CD8-positive, alpha-beta memory T cell (primary cell): ENCODE results near the gene PDGFB. TPM values are rescaled to one million over a fixed set of nuclear protein-coding genes. Genes with fewer than 3 reads are reported as not detected.

ENCODE experiments used
- CTCF ChIA-PET: fragments of 350-600 bp; sonication (Branson Sonifier 250); formaldehyde crosslinking; loops from one replicate; lab custom pipeline; 2021; ENCODE audit warnings: antibody characterized with exemption; lab: Charles Lee
- POLR2A ChIA-PET: fragments of 350-600 bp; sonication (Branson Sonifier 250); formaldehyde crosslinking; loops from one replicate; lab custom pipeline; 2021; ENCODE audit warnings: antibody characterized with exemption; lab: Charles Lee
- DNase-seq, 5 donors: peaks; one replicate each; pipeline versions ENCODE4 v3.0.0 to v3.0.0-alpha.2; 2020 to 2022; ENCODE audit warnings: mixed read lengths in 1 of 5
- H3K27ac ChIP-seq: one replicate; pipeline ENCODE4 v1.7.0; 2013; ENCODE audit warnings: low read depth, mild to moderate bottlenecking, low read length, moderate library complexity
- H3K27me3 ChIP-seq: 2 replicates; pipeline ENCODE4 v1.7.0; 2013; ENCODE audit warnings: low read length, mild to moderate bottlenecking; ENCODE audit not compliant: insufficient read depth, poor library complexity, severe bottlenecking
- H3K36me3 ChIP-seq: 2 replicates; pipeline ENCODE4 v1.7.0; 2013; ENCODE audit warnings: mild to moderate bottlenecking, low read length, moderate library complexity; ENCODE audit not compliant: insufficient read depth
- H3K4me1 ChIP-seq: 2 replicates; pipeline ENCODE4 v1.7.0; 2013; ENCODE audit warnings: mild to moderate bottlenecking, low read length, moderate library complexity; ENCODE audit not compliant: insufficient read depth
- H3K4me3 ChIP-seq: 2 replicates; pipeline ENCODE4 v1.7.0; 2013; ENCODE audit warnings: mild to moderate bottlenecking, low read length
- H3K9me3 ChIP-seq: 2 replicates; pipeline ENCODE4 v1.7.0; 2013; ENCODE audit warnings: mild to moderate bottlenecking, low read length
- H3K27ac Mint-ChIP-seq, 8 donors: one replicate each; pipeline ENCODE4 v1.8.0; 2020 to 2021; ENCODE audit warnings: mixed read lengths in 8 of 8, mild to moderate bottlenecking in 6 of 8, inconsistent platforms in 3 of 8, moderate library complexity in 3 of 8
- H3K27me3 Mint-ChIP-seq, 2 donors: one replicate each; pipeline ENCODE4 v1.8.0; 2020 to 2021; ENCODE audit warnings: mixed read lengths in 2 of 2, mild to moderate bottlenecking in 1 of 2, moderate library complexity in 1 of 2
- H3K36me3 Mint-ChIP-seq, 3 donors: one replicate each; pipeline ENCODE4 v1.8.0; 2020 to 2021; ENCODE audit warnings: mixed read lengths in 3 of 3, inconsistent platforms in 1 of 3, mild to moderate bottlenecking in 1 of 3
- H3K4me1 Mint-ChIP-seq, 3 donors: one replicate each; pipeline ENCODE4 v1.8.0; 2020 to 2021; ENCODE audit warnings: mixed read lengths in 3 of 3, inconsistent platforms in 1 of 3, mild to moderate bottlenecking in 1 of 3
- H3K4me3 Mint-ChIP-seq, 7 donors: one replicate each; pipeline ENCODE4 v1.8.0; 2020 to 2021; ENCODE audit warnings: mixed read lengths in 7 of 7, mild to moderate bottlenecking in 6 of 7, moderate library complexity in 4 of 7, inconsistent platforms in 2 of 7
- H3K9me3 Mint-ChIP-seq, 5 donors: one replicate each; pipeline ENCODE4 v1.8.0; 2020 to 2022; ENCODE audit warnings: mixed read lengths in 5 of 5, mild to moderate bottlenecking in 3 of 5, moderate library complexity in 2 of 5, inconsistent platforms in 1 of 5
- polyA plus RNA-seq: library from polyadenylated mRNA; unstranded; fragments of 300-500 nt; fragmentation: Illumina TruSeq; gene quantifications from one replicate; pipeline ENCODE4 v1.2.3, GENCODE V29; 2021
- total RNA-seq, 2 experiments: library from RNA; stranded (reverse); gene quantifications; one replicate each; pipeline ENCODE4 v1.2.3, GENCODE V29; 2021

PDGFB gene
- total and polyA plus RNA-seq, 3 experiments from 2014 or later = 2.3 to 18.2 (median 3.0) TPM

GRCh38 chr22:39266398-39267030 is 21.7 kb upstream of the PDGFB start:
- POLR2A ChIA-PET = no interaction called here
- H3K27ac Mint-ChIP-seq = peak overlapping the region in 1 of 8 donors; percentile 81
- no peak overlapping the region for H3K4me3 ChIP-seq
- H3K4me3 Mint-ChIP-seq = peak overlapping the region in 1 of 7 donors; percentile 44
- no peaks in the 10 kb centered on the region for H3K27me3 ChIP-seq
- CTCF ChIA-PET = interaction anchor here (0.9 kb wide), 1 partner anchor 40 kb away, joined by 3 read pairs; no protein-coding TSS in a partner anchor
- no peaks in the 10 kb centered on the region for H3K36me3 Mint-ChIP-seq
- no peaks in the 10 kb centered on the region for H3K9me3 ChIP-seq
- H3K9me3 Mint-ChIP-seq = peaks cover 0 to 6% (median 0%) of the 10 kb centered on the region in 5 donors
- H3K4me1 Mint-ChIP-seq = peaks cover 0 to 2% (median 0%) of the 10 kb centered on the region in 3 donors
- H3K4me1 ChIP-seq = no peaks in the 10 kb centered on the region
- no peak for DNase-seq
- H3K27me3 Mint-ChIP-seq = no peaks in the 10 kb centered on the region
- no peaks in the 10 kb centered on the region for H3K36me3 ChIP-seq
- H3K27ac ChIP-seq = no peak overlapping the region

- Mint-ChIP-seq H3K4me1 (peaks cover 0 to 2% (median 0%) of the 10 kb centered on the region in 3 donors), H3K27ac (no peak overlapping the region), H3K36me3 (no peaks in the 10 kb centered on the region), H3K27me3 (no peaks in the 10 kb centered on the region), H3K4me3 (no peak overlapping the region), H3K9me3 (peaks cover 0 to 13% (median 0%) of the 10 kb centered on the region in 5 donors)
- H3K9me3 ChIP-seq = no peaks in the 10 kb centered on the region
- H3K4me3 ChIP-seq = no peak overlapping the region
- no peaks in the 10 kb centered on the region for H3K27me3 ChIP-seq
- CTCF ChIA-PET = no interaction called here
- H3K36me3 ChIP-seq = no peaks in the 10 kb centered on the region
- POLR2A ChIA-PET = no interaction called here
- no peak overlapping the region for H3K27ac ChIP-seq
- no peak for DNase-seq
- no peaks in the 10 kb centered on the region for H3K4me1 ChIP-seq
These were observed 20.5 kb upstream of the PDGFB start for GRCh38 chr22:39265143-39265886.

- no peaks in the 10 kb centered on the region for H3K36me3 ChIP-seq
- peak overlapping the region in 1 of 8 donors; percentile 37 for H3K27ac Mint-ChIP-seq
- DNase-seq = no peak
- no peaks in the 10 kb centered on the region for H3K4me1 ChIP-seq
- no peaks in the 10 kb centered on the region for H3K27me3 Mint-ChIP-seq
- no peaks in the 10 kb centered on the region for H3K36me3 Mint-ChIP-seq
- no peak overlapping the region for H3K27ac ChIP-seq
- ChIA-PET CTCF (no interaction called here), POLR2A (no interaction called here)
- no peak overlapping the region for H3K4me3 Mint-ChIP-seq
- H3K4me3 ChIP-seq = no peak overlapping the region
- peaks cover 0 to 13% (median 0%) of the 10 kb centered on the region in 5 donors for H3K9me3 Mint-ChIP-seq
- H3K9me3 ChIP-seq = no peaks in the 10 kb centered on the region
- peaks cover 0 to 2% (median 0%) of the 10 kb centered on the region in 3 donors for H3K4me1 Mint-ChIP-seq
- H3K27me3 ChIP-seq = no peaks in the 10 kb centered on the region
These were observed 19.7 kb upstream of the PDGFB start for GRCh38 chr22:39264349-39265038.

DNA sequence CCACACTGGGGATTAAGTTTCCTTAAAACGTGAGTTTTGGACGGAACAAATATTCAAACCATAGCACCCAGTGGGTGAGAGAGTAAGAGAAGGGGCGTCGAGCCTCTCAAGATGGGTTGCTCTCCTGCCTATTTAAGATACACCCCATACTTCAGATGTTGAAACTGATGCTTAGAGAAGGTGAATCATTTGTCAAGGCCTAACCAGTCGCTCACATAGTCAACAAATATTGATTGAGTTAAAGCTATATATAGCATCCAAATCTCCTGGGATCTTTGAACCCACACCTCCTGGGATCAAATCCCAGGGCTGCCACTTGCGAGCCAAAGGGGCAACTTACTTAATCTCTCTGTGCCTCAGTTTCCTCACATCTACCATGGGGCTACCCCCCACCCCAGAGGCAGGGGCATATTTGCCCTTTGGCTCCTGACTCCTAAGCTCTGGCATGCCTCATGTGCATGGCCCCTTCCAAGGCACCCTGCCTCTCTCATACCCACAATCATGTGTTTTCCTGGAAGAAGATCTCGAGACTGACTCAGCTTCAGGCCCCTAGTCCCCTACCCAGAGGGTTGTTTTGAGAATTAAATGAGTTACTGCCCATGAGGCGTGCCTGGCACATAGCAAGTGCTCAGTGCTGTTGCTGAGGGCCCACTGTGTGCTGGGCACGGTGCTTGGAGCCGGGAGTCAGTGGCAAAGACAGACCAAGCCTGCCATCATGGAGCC is 19.0 kb upstream of the PDGFB start:
- Mint-ChIP-seq H3K4me3 (no peak overlapping the region), H3K27ac (peak overlapping the region in 1 of 8 donors; percentile 37), H3K4me1 (peaks cover 0 to 2% (median 0%) of the 10 kb centered on the region in 3 donors), H3K36me3 (no peaks in the 10 kb centered on the region), H3K27me3 (no peaks in the 10 kb centered on the region), H3K9me3 (peaks cover 0 to 13% (median 0%) of the 10 kb centered on the region in 5 donors)
- Histone ChIP-seq H3K4me3 (no peak overlapping the region), H3K27me3 (no peaks in the 10 kb centered on the region), H3K9me3 (no peaks in the 10 kb centered on the region), H3K27ac (no peak overlapping the region), H3K36me3 (no peaks in the 10 kb centered on the region), H3K4me1 (no peaks in the 10 kb centered on the region)
- POLR2A ChIA-PET = no interaction called here
- CTCF ChIA-PET = no interaction called here
- no peak for DNase-seq

DNA sequence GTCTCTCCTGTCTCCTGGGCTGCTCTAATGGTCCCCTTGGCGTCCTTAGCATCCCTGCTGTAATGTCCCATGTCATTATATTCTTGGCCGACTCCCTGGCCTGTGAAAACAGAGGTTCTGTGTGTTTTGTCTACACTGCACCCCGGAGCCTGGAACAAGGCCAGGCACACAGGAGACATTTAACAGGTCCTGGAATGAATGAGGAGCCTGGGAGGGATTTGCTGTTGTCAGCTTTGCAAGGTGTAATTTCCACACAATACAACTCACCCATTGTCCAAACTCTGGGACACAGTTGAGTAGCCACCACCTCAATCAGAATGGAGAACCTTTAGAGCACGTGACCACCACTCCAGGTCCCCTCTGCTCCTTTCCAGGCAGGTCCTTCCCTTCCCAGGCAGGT is 14.9 kb upstream of the PDGFB start:
- H3K27me3 ChIP-seq = no peaks in the 10 kb centered on the region
- peaks cover 7% of the 10 kb centered on the region for H3K4me1 ChIP-seq
- H3K9me3 ChIP-seq = no peaks in the 10 kb centered on the region
- Mint-ChIP-seq H3K36me3 (no peaks in the 10 kb centered on the region), H3K27ac (no peak overlapping the region), H3K4me1 (peaks cover 8 to 12% (median 8%) of the 10 kb centered on the region in 3 donors), H3K4me3 (no peak overlapping the region), H3K27me3 (peaks cover 0 to 1% of the 10 kb centered on the region in 2 donors), H3K9me3 (peaks cover 0 to 13% (median 0%) of the 10 kb centered on the region in 5 donors)
- no peak overlapping the region for H3K27ac ChIP-seq
- DNase-seq = no peak
- H3K4me3 ChIP-seq = no peak overlapping the region
- no peaks in the 10 kb centered on the region for H3K36me3 ChIP-seq
- POLR2A ChIA-PET = no interaction called here
- CTCF ChIA-PET = no interaction called here

DNA sequence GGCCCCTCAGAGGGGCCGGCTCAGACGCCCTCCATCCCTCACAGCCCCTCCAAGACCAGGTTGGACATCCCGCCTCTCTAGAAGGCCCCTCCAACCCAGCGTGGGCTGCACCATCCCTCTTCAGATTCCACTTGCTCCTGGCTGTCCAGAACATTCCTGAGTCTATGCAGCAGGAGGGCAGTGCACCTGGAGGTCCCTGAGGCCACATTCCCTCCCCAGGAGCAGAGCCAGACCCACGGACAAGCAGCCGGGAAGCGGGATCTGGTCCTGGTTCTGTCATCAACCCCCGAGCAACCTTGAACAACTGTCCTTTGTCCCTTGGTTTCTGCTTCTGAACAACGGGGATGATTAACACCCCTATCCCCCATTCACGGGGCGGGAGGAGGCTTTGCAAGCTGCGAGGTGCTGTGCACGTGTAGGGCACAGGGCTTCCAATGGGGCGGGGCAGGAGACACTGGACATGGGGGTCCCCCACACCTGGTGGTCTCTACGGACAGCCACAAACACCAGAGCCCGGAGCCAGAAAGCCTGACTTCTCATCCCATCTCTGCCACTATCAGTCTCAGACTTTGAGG is 13.2 kb upstream of the PDGFB start:
- CTCF ChIA-PET = interaction anchor here (1.0 kb wide), 1 partner anchor 21 kb away, joined by 3 read pairs; no protein-coding TSS in a partner anchor
- H3K27me3 ChIP-seq = no peaks in the 10 kb centered on the region

GRCh38 chr22:39256979-39257378 is 12.2 kb upstream of the PDGFB start:
- POLR2A ChIA-PET = no interaction called here
- Histone ChIP-seq H3K4me1 (peaks cover 31% of the 10 kb centered on the region), H3K27me3 (no peaks in the 10 kb centered on the region), H3K9me3 (no peaks in the 10 kb centered on the region), H3K4me3 (no peak overlapping the region), H3K36me3 (no peaks in the 10 kb centered on the region), H3K27ac (no peak overlapping the region)
- DNase-seq = no peak
- Mint-ChIP-seq H3K27ac (peak overlapping the region in 1 of 8 donors; percentile 23), H3K36me3 (no peaks in the 10 kb centered on the region), H3K27me3 (peaks cover 3 to 5% of the 10 kb centered on the region in 2 donors), H3K4me3 (no peak overlapping the region), H3K9me3 (peaks cover 0 to 12% (median 0%) of the 10 kb centered on the region in 5 donors), H3K4me1 (peaks cover 19 to 36% (median 19%) of the 10 kb centered on the region in 3 donors)
- CTCF ChIA-PET = no interaction called here

More for the DNA sequence above, 13.2 kb upstream of the PDGFB start:
- Mint-ChIP-seq H3K27me3 (peaks cover 0 to 3% of the 10 kb centered on the region in 2 donors), H3K27ac (peak overlapping the region in 1 of 8 donors; percentile 60), H3K9me3 (peaks cover 0 to 13% (median 0%) of the 10 kb centered on the region in 5 donors), H3K4me1 (peaks cover 13 to 26% (median 14%) of the 10 kb centered on the region in 3 donors), H3K36me3 (no peaks in the 10 kb centered on the region), H3K4me3 (no peak overlapping the region)
- Histone ChIP-seq H3K4me3 (no peak overlapping the region), H3K9me3 (no peaks in the 10 kb centered on the region), H3K36me3 (no peaks in the 10 kb centered on the region), H3K4me1 (peaks cover 24% of the 10 kb centered on the region), H3K27ac (no peak overlapping the region)
- POLR2A ChIA-PET = no interaction called here
- no peak for DNase-seq
